CD4-positive, alpha-beta T cell (primary cell): Measurements from ENCODE around the gene OR2T10. TPM values are rescaled to one million over a fixed set of nuclear protein-coding genes. Genes with fewer than 3 reads are reported as not detected.

Experiments
- total RNA-seq, 174 experiments: library from RNA in 2 of 174; stranded (reverse) in 2 of 174; gene quantifications; one replicate each; pipeline ENCODE4 v1.2.3 and lab custom pipeline; 2021 to 2026

The OR2T10 gene
- total RNA-seq, 2 experiments from 2014 or later: not detected

Other genes with a start within 250 kb of the OR2T10 start
- not detected for gene OR14C36, start 248.9 kb downstream of the OR2T10 start, total RNA-seq
- gene OR2T4, start 236.0 kb downstream of the OR2T10 start, total RNA-seq: not detected
- not detected for gene OR2T6, start 222.0 kb downstream of the OR2T10 start, total RNA-seq
- gene OR2T1, start 194.7 kb downstream of the OR2T10 start, total RNA-seq: not detected
- gene OR2T2, start 152.1 kb downstream of the OR2T10 start, total RNA-seq: not detected
- not detected for gene OR2T3, start 124.3 kb downstream of the OR2T10 start, total RNA-seq
- gene OR2T5, start 109.1 kb downstream of the OR2T10 start, total RNA-seq: not detected
- gene OR2G6, start 89.6 kb downstream of the OR2T10 start, total RNA-seq: not detected
- gene OR2T29, start 34.9 kb downstream of the OR2T10 start, total RNA-seq: not detected
- not detected for gene OR2T34, start 22.9 kb downstream of the OR2T10 start, total RNA-seq
- gene OR2T11, start 37.4 kb upstream of the OR2T10 start, total RNA-seq: not detected
- not detected for gene OR2T35, start 47.6 kb upstream of the OR2T10 start, total RNA-seq
- not detected for gene OR2T27, start 57.8 kb upstream of the OR2T10 start, total RNA-seq
- not detected for gene OR14I1, start 105.1 kb upstream of the OR2T10 start, total RNA-seq
- gene LYPD8, start 158.1 kb upstream of the OR2T10 start, total RNA-seq: not detected
- gene SH3BP5L, start 228.2 kb upstream of the OR2T10 start, total RNA-seq: 10 to 100 TPM; 21.7 to 25.2 TPM
- 10 to 100 TPM; 35.9 to 38.4 TPM for gene ZNF672, start 240.5 kb upstream of the OR2T10 start, total RNA-seq